Measurements from ENCODE around the gene FAM156A. TPM values are rescaled to one million over a fixed set of nuclear protein-coding genes. Genes with fewer than 3 reads are reported as not detected.
"Not testable (repeated sequence)": the region's sequence is repeated elsewhere in the genome, so short reads cannot be mapped to it uniquely, and the experiment has no call there.

Gene FAM156A
- total and polyA plus RNA-seq, 9 donors = 8.7 to 24.1 (median 17.2) TPM

DNA sequence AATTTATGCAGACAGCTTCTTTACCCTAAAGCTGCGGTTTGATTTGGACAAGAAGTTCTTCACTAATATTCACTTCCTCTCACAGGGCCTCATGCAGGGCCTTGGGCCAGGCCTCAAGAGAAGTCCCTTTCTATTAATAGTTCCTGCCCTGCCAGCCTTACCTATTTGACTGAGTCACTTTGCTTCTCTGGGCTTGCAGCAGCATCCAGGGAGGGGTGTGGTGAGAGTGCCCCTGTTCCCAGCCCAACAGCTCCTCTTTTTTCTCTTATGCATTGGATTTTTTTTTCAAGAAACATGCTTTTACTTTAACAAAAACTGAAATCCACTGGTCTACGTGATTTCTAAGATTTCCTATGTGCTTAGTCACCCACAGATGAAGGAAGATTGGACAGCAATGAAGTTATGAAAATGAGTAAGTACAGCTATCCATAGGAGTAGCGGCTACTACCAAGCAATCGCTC is 34.5 kb downstream of the FAM156A start:
- Histone ChIP-seq H3K4me3 (no peak overlapping the region), H3K27me3 (no peaks in the 10 kb centered on the region), H3K36me3 (no peaks in the 10 kb centered on the region), H3K4me1 (ENCODE audit: insufficient read depth) (peaks cover 2% of the 10 kb centered on the region), H3K27ac (no peak overlapping the region), H3K9me3 (no peaks in the 10 kb centered on the region)
- intact Hi-C loops (cut with DNase I) = no loop called here
- WGBS, 3 donors = 46 to 55% (median 52%) methylated on average over 4 of the region's 4 CpGs
- DNase-seq = peak in 2 of 5 donors; percentile 13 to 30
- TF ChIP-seq POLR2A (IDR thresholded peaks at IDR 0.05) = no peak
- TF ChIP-seq EP300 (IDR thresholded peaks at IDR 0.05) = no peak
- TF ChIP-seq, protein P1, sequence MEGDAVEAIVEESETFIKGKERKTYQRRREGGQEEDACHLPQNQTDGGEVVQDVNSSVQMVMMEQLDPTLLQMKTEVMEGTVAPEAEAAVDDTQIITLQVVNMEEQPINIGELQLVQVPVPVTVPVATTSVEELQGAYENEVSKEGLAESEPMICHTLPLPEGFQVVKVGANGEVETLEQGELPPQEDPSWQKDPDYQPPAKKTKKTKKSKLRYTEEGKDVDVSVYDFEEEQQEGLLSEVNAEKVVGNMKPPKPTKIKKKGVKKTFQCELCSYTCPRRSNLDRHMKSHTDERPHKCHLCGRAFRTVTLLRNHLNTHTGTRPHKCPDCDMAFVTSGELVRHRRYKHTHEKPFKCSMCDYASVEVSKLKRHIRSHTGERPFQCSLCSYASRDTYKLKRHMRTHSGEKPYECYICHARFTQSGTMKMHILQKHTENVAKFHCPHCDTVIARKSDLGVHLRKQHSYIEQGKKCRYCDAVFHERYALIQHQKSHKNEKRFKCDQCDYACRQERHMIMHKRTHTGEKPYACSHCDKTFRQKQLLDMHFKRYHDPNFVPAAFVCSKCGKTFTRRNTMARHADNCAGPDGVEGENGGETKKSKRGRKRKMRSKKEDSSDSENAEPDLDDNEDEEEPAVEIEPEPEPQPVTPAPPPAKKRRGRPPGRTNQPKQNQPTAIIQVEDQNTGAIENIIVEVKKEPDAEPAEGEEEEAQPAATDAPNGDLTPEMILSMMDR (IDR thresholded peaks at IDR 0.05) = no peak

DNA sequence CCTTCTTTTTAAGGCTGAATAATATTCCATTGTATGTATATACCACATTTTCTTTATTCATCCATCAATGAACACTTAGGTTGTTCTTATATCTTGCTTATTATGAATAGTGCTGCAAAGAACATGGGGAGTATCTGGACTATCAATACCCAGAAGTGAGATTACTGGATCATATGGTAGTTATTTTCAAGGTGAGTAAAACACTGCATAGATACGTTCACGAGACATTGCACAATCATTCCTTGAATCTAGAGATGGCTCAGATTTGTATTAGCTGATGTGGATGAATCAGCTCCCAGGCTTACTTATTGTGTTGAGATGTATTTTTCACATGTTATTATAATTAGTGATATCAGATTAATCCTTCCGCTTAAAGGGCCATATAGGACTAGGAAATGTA is 43.6 kb downstream of the FAM156A start:
- H3K4me3 ChIP-seq; DNase-seq; H3K4me1 ChIP-seq (ENCODE audit: insufficient read depth); intact Hi-C loops (cut with DNase I); H3K27me3 ChIP-seq; H3K36me3 ChIP-seq; H3K9me3 ChIP-seq; H3K27ac ChIP-seq: not testable (repeated sequence)
- WGBS, 3 donors = no CpG with 5 or more reads among the region's 3 CpGs

GRCh38 chrX:52913681-52914080 is 44.6 kb downstream of the FAM156A start:
- H3K27me3 ChIP-seq; H3K9me3 ChIP-seq; DNase-seq; H3K27ac ChIP-seq; H3K4me3 ChIP-seq; H3K4me1 ChIP-seq (ENCODE audit: insufficient read depth); intact Hi-C loops (cut with DNase I); H3K36me3 ChIP-seq: not testable (repeated sequence)
- WGBS, 3 donors = no CpG with 5 or more reads among the region's 9 CpGs

DNA sequence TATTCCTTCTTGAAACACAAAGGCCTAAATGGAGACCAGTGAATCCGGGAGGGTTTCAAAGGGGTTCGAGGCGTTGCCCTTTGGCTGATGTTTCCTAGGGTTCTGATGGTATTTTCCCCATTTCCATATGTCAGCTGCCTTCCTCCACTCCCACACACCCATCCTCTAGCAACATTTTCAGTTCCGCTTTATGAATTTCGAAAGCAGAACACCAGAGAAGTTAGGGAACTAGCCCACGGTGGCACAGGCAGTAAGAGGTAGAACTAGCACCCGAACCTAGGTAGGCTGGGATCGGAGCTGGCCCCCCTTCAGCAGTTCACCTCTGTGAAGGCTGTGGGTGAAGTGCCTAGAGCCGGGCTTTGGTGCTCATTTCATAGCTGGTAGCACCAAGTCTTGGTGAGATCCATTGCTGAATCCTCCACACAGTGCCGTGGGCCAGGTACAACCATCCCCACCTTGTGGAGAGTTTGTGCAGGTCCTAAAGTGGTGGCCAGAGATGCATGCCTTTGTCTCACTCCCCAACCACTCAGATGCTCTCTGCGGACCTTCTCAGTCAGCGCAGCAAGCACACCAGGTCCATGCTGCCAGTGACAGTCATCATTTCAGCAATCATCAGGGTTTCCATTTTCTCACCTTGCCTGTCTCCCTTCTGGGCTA is 48.9 kb downstream of the FAM156A start:
- DNase-seq; H3K9me3 ChIP-seq; H3K36me3 ChIP-seq; H3K4me3 ChIP-seq; H3K27ac ChIP-seq; H3K4me1 ChIP-seq (ENCODE audit: insufficient read depth); H3K27me3 ChIP-seq; intact Hi-C loops (cut with DNase I): not testable (repeated sequence)
- WGBS, 3 donors = no CpG with 5 or more reads among the region's 12 CpGs

DNA sequence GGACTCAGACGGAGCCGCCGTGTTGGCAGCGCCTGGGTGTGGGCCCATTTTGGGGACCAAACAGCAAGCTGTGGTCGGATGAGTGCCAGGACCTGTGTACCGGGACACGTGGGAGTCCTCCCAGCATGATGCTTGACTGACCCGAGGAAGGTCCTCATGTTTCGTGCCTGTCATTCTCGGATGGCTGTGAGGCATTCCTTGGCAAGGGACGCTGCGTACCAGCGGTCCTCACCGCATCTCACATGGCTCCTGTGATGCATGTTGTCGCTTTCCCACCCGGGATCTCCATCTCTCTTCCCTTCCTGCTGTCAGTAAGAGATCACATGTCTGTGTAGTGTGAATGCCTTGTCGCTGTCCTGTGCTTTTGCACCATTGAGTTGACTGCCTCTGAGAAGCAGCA is 50.4 kb downstream of the FAM156A start:
- H3K36me3 ChIP-seq; H3K9me3 ChIP-seq; H3K27ac ChIP-seq; DNase-seq; H3K27me3 ChIP-seq; intact Hi-C loops (cut with DNase I); H3K4me3 ChIP-seq; H3K4me1 ChIP-seq (ENCODE audit: insufficient read depth): not testable (repeated sequence)
- no CpG with 5 or more reads among the region's 17 CpGs for WGBS, 3 donors

DNA sequence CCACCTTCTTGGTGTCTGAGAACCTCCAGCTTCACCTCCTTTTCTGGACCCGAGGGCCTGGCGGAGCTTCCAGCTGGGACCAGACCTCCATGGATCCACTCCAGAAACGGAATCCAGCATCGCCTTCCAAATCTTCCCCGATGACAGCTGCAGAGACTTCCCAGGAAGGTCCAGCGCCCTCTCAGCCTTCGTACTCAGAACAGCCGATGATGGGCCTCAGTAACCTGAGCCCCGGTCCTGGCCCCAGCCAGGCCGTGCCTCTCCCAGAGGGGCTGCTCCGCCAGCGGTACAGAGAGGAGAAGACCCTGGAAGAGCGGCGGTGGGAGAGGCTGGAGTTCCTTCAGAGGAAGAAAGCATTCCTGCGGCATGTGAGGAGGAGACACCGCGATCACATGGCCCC is 51.2 kb downstream of the FAM156A start:
- H3K27me3 ChIP-seq; H3K27ac ChIP-seq; intact Hi-C loops (cut with DNase I); H3K9me3 ChIP-seq; H3K4me1 ChIP-seq (ENCODE audit: insufficient read depth); H3K36me3 ChIP-seq; H3K4me3 ChIP-seq; DNase-seq: not testable (repeated sequence)
- WGBS, 3 donors = no CpG with 5 or more reads among the region's 17 CpGs

DNA sequence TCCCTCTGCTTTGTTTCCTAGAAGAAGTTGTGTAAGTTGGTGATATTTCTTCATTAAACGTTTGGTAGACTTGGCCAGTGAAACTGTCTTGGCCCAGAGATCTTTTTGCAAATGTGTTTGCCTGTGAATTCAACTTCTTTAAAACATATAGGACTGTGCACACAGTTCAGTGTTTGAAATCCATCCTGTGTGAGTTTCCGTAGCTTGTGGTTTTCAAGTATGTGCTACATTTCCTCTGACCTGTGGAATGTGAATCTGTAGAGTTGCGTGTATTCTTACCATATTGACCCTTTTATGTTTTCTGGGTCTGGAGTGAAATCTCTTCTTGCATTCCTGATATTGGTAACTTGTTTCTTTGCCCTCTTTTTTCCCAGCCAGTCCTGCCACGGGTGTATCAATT is 52.2 kb downstream of the FAM156A start:
- H3K9me3 ChIP-seq; H3K36me3 ChIP-seq; H3K4me1 ChIP-seq (ENCODE audit: insufficient read depth); H3K27me3 ChIP-seq; intact Hi-C loops (cut with DNase I); H3K27ac ChIP-seq; H3K4me3 ChIP-seq; DNase-seq: not testable (repeated sequence)
- WGBS, 3 donors = no CpG with 5 or more reads among the region's 4 CpGs

DNA sequence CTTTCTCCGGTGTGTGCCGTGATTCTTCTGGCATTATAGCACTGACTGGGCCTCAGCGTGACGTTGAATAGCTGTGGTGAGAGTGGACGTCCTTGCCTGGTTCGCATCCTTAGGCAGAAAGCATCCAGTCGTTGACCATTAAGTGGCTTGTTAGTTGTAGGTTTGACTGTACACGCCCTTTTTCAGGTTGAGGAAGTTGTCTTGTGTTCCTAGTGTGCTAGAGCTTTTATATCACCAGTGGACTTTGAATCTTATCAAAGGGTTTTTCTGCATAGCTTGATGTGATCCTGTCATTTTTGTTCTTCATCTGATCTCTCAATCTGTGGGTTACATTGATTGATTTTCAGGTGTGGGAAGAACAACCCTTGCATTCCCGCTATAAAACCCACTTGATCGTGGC is 52.8 kb downstream of the FAM156A start:
- DNase-seq; H3K27me3 ChIP-seq; intact Hi-C loops (cut with DNase I); H3K4me1 ChIP-seq (ENCODE audit: insufficient read depth); H3K27ac ChIP-seq; H3K9me3 ChIP-seq; H3K36me3 ChIP-seq; H3K4me3 ChIP-seq: not testable (repeated sequence)
- WGBS, 3 donors = no CpG with 5 or more reads among the region's 10 CpGs

Other genes with a start within 250 kb of the FAM156A start
- gene SSX2B, start 207.3 kb downstream of the FAM156A start, total RNA-seq = not detected
- gene SSX2B, start 207.3 kb downstream of the FAM156A start, polyA plus RNA-seq = not detected
- not detected for gene SPANXN5, start 161.1 kb downstream of the FAM156A start, total RNA-seq
- not detected for gene SPANXN5, start 161.1 kb downstream of the FAM156A start, polyA plus RNA-seq
- not detected for gene XAGE5, start 147.2 kb downstream of the FAM156A start, total RNA-seq
- not detected for gene XAGE5, start 147.2 kb downstream of the FAM156A start, polyA plus RNA-seq
- not detected for gene XAGE3, start 90.4 kb downstream of the FAM156A start, total RNA-seq
- gene XAGE3, start 90.4 kb downstream of the FAM156A start, polyA plus RNA-seq = not detected
- 10 to 100 TPM in 4 of 7 donors, 1 to 10 TPM in 3; 6.8 to 22.9 (median 13.6) TPM for gene FAM156B, start 61.2 kb downstream of the FAM156A start, total RNA-seq
- 10 to 100 TPM in 1 of 2 donors, 1 to 10 TPM in 1; 2.2 to 14.9 TPM for gene FAM156B, start 61.2 kb downstream of the FAM156A start, polyA plus RNA-seq
- gene GPR173, start 90.3 kb upstream of the FAM156A start, total RNA-seq = 10 to 100 TPM in 3 of 7 donors, 1 to 10 TPM in 4; 2.9 to 15.6 (median 8.4) TPM
- 1 to 10 TPM; 4.0 to 4.1 TPM for gene GPR173, start 90.3 kb upstream of the FAM156A start, polyA plus RNA-seq
- gene TSPYL2, start 123.8 kb upstream of the FAM156A start, total RNA-seq = 100 to 1,000 TPM; 104 to 232 (median 166) TPM
- gene TSPYL2, start 123.8 kb upstream of the FAM156A start, polyA plus RNA-seq = 100 to 1,000 TPM; 167 to 185 TPM
- gene KANTR, start 135.6 kb upstream of the FAM156A start, total RNA-seq = 10 to 100 TPM; 12.8 to 21.0 (median 15.3) TPM
- 1 to 10 TPM; 7.5 to 8.4 TPM for gene KANTR, start 135.6 kb upstream of the FAM156A start, polyA plus RNA-seq

Data from ovary (tissue), 9 donors.